ENCODE data around the gene ANKS3.
"Not testable (repeated sequence)": the region's sequence is repeated elsewhere in the genome, so short reads cannot be mapped to it uniquely, and the experiment has no call there.

ANKS3 gene

GRCh38 chr16:4755687-4756086, 21.6 kb upstream of the ANKS3 start:
- DNase-seq (ENCODE audit: low spot score): no peak

- DNase-seq (ENCODE audit: low spot score): no peak
Measured at GRCh38 chr16:4754865-4755264, 20.8 kb upstream of the ANKS3 start.

- DNase-seq (ENCODE audit: low spot score): no peak
Measured at GRCh38 chr16:4753227-4753626, 19.2 kb upstream of the ANKS3 start.

- no peak for DNase-seq (ENCODE audit: low spot score)
Measured at GRCh38 chr16:4752351-4753100, 18.5 kb upstream of the ANKS3 start.

GRCh38 chr16:4750896-4751295, 16.8 kb upstream of the ANKS3 start:
- no peak for DNase-seq (ENCODE audit: low spot score)

GRCh38 chr16:4749700-4750257, 15.7 kb upstream of the ANKS3 start:
- DNase-seq (ENCODE audit: low spot score): no peak

- no peak for DNase-seq (ENCODE audit: low spot score)
Measured at GRCh38 chr16:4748682-4749411, 14.8 kb upstream of the ANKS3 start.

- no peak for DNase-seq (ENCODE audit: low spot score)
Measured at GRCh38 chr16:4747906-4748681, 14.0 kb upstream of the ANKS3 start.

- DNase-seq (ENCODE audit: low spot score): no peak
Measured at GRCh38 chr16:4746991-4747574, 13.0 kb upstream of the ANKS3 start.

- no peak for DNase-seq (ENCODE audit: low spot score)
Measured at GRCh38 chr16:4746215-4746614, 12.1 kb upstream of the ANKS3 start.

- no peak for DNase-seq (ENCODE audit: low spot score)
Measured at GRCh38 chr16:4745274-4745569, 11.2 kb upstream of the ANKS3 start.

GRCh38 chr16:4744555-4745273, 10.6 kb upstream of the ANKS3 start:
- no peak for DNase-seq (ENCODE audit: low spot score)

GRCh38 chr16:4743226-4743878, 9.3 kb upstream of the ANKS3 start:
- peak; percentile 2 for DNase-seq (ENCODE audit: low spot score)

GRCh38 chr16:4738370-4738769, 4.3 kb upstream of the ANKS3 start:
- not testable (repeated sequence) for DNase-seq (ENCODE audit: low spot score)

GRCh38 chr16:4737545-4737944, 3.5 kb upstream of the ANKS3 start:
- no peak for DNase-seq (ENCODE audit: low spot score)

- no peak for DNase-seq (ENCODE audit: low spot score)
Measured at GRCh38 chr16:4736546-4736945, 2.5 kb upstream of the ANKS3 start.

GRCh38 chr16:4734730-4735535, 862 bp upstream of the ANKS3 start:
- DNase-seq (ENCODE audit: low spot score): peak; percentile 78

- no peak for DNase-seq (ENCODE audit: low spot score)
Measured at GRCh38 chr16:4733747-4734062, 366 bp downstream of the ANKS3 start.

- DNase-seq (ENCODE audit: low spot score): peak; percentile 3
Measured at GRCh38 chr16:4733211-4733742, 794 bp downstream of the ANKS3 start.

- peak; percentile 22 for DNase-seq (ENCODE audit: low spot score)
Measured at GRCh38 chr16:4729876-4730275, 4.2 kb downstream of the ANKS3 start.
